AG04450 (cell line): Measurements from ENCODE around the gene ADAMTS17. TPM values are rescaled to one million over a fixed set of nuclear protein-coding genes. Genes with fewer than 3 reads are reported as not detected.

Experiments used
- CTCF ChIA-PET: fragments of 300-600, 350-600 bp; formaldehyde crosslinking; extraction: SDS; loops from one replicate; lab custom pipeline; 2022; ENCODE audit warnings: antibody characterized with exemption, inconsistent platforms; lab: Charles Lee
- POLR2A ChIA-PET: fragments of 350-600 bp; formaldehyde crosslinking; extraction: SDS; loops from one replicate; lab custom pipeline; 2021; ENCODE audit warnings: antibody characterized with exemption, inconsistent platforms; lab: Yijun Ruan, JAX
- DNase-seq: peaks from one replicate; pipeline ENCODE4 v3.0.0-alpha.2; 2011; ENCODE audit warnings: low read depth, low spot score
- H3K27ac ChIP-seq: one replicate; pipeline ENCODE4 v1.5.1; 2012; ENCODE audit warnings: low read depth, low read length, control low read depth
- H3K27me3 ChIP-seq: one replicate; pipeline ENCODE4 v1.6.0; 2012; ENCODE audit warnings: low read length; ENCODE audit not compliant: control insufficient read depth, insufficient read depth
- H3K4me3 ChIP-seq: 2 replicates; pipeline ENCODE4 v1.5.1; 2011; ENCODE audit warnings: mild to moderate bottlenecking, low read depth, low read length, control low read depth
- H3K9me3 ChIP-seq: 2 replicates; pipeline ENCODE4 v1.5.1; 2012; ENCODE audit warnings: low read length; ENCODE audit not compliant: control insufficient read depth, insufficient read depth
- polyA plus RNA-seq: library from polyadenylated mRNA; depleted of rRNA; stranded (reverse); fragments of >200 nt; gene quantifications from 2 replicates; pipeline ENCODE4 v1.2.3, GENCODE V29; 2011
- TF ChIP-seq, protein P1 (sequence below): IDR thresholded peaks from 2 replicates; pipeline ENCODE4 v1.5.1; 2011; ENCODE audit warnings: low read depth, low read length, control low read depth, inconsistent platforms

The ADAMTS17 gene
- polyA plus RNA-seq, 1 experiment, result 0.06 TPM

DNA sequence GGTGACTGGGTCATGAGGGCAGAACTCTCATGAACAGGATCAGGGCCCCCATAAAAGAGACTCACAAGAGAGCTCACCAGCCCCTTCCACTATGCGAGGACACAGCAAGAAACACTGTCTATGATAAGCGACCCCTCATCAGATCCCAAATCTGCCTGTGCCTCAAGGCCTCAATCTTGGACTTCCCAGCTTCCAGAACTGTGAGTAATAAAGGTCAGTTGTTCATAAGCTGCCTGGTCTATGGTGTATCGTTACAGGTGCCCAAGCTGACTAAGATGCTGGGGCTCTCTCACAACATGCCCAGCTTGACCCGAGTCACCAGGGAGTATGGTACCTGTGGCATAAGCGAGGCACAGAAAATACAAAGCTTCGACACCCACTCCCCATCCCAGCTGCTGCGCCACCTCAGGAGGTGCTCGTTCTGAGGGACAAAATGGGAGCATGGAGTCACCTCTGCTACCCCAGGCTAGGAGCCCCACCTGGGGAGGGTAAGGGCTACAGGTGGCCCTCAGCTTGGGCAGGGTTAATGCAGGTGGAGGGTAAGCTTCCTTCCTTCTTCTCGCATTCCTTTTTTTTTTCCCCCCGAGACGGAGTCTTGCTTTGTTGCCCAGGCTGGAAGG, 234.1 kb downstream of the ADAMTS17 start:
- POLR2A ChIA-PET, result no interaction called here
- Histone ChIP-seq H3K4me3 (no peak overlapping the region), H3K27ac (no peak overlapping the region), H3K9me3 (peaks cover 5% of the 10 kb centered on the region), H3K27me3 (no peaks in the 10 kb centered on the region)
- CTCF ChIA-PET, result no interaction called here
- DNase-seq, result no peak
- TF ChIP-seq, protein P1, sequence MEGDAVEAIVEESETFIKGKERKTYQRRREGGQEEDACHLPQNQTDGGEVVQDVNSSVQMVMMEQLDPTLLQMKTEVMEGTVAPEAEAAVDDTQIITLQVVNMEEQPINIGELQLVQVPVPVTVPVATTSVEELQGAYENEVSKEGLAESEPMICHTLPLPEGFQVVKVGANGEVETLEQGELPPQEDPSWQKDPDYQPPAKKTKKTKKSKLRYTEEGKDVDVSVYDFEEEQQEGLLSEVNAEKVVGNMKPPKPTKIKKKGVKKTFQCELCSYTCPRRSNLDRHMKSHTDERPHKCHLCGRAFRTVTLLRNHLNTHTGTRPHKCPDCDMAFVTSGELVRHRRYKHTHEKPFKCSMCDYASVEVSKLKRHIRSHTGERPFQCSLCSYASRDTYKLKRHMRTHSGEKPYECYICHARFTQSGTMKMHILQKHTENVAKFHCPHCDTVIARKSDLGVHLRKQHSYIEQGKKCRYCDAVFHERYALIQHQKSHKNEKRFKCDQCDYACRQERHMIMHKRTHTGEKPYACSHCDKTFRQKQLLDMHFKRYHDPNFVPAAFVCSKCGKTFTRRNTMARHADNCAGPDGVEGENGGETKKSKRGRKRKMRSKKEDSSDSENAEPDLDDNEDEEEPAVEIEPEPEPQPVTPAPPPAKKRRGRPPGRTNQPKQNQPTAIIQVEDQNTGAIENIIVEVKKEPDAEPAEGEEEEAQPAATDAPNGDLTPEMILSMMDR, result no peak

DNA sequence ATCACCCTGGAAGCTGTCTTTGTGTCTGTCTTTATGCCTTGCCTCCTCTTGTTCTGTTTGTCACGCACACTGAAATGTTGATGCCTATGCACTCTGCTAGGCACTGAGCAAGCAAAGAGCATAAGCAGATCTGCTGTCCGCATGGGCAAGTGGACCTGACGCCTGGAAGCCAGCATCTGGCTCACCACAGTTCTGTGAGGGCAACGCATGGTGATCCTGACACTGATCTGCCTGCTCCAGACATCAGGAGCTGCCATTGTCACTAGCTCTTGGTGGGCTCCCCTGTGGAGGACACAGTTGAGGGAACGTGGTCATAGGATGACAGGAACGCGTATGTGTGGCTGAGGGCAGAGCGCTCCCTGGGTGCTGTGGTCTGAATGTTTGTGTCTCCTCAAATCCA, 234.6 kb downstream of the ADAMTS17 start:
- Histone ChIP-seq H3K27ac (no peak overlapping the region), H3K9me3 (peaks cover 8% of the 10 kb centered on the region), H3K27me3 (no peaks in the 10 kb centered on the region), H3K4me3 (no peak overlapping the region)
- TF ChIP-seq, protein P1, result no peak
- CTCF ChIA-PET, result no interaction called here
- DNase-seq, result no peak
- POLR2A ChIA-PET, result no interaction called here

DNA sequence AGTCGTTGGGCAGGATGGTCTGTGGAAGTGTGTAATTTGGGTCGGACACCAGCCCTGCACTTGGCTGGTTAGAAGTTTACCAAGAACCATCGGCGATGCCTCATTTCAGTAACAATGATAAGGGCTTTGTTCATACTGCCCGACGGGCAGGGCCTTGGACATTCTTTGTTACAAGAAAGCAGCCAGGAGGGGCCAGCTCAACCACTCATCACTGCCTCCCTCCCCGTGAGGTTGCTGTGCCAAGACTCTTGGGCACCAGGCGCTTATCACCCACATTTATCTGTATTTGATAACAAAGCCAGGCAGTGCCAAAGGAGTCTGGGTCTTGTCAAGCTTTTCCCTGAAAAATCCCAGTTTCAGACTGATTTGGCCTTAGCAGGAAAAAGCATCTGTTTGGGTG, 235.0 kb downstream of the ADAMTS17 start:
- Histone ChIP-seq H3K9me3 (peaks cover 8% of the 10 kb centered on the region), H3K27ac (no peak overlapping the region), H3K27me3 (no peaks in the 10 kb centered on the region), H3K4me3 (no peak overlapping the region)
- TF ChIP-seq, protein P1, result no peak
- CTCF ChIA-PET, result no interaction called here
- POLR2A ChIA-PET, result no interaction called here
- no peak for DNase-seq

DNA sequence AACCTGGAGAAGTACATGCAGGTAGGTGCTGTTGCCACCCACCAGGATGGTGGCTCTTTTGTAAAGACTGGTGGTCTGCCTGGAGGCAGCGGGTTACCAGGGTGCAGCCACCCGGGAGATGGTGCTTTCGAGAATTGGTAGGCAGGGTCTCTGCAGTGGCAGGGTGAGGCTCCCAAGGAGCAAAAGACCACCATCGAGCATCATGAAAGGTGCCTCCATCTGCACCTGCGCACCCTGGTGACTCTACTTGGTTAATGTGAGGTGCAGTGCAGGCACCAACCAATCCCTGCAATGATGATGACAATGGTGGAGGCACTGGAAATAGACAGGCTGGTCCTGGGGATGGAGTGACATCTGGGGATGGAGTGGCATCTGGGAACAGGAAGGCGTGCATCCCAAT, 236.7 kb downstream of the ADAMTS17 start:
- DNase-seq, result no peak
- Histone ChIP-seq H3K4me3 (no peak overlapping the region), H3K27me3 (no peaks in the 10 kb centered on the region), H3K9me3 (peaks cover 8% of the 10 kb centered on the region), H3K27ac (no peak overlapping the region)
- TF ChIP-seq, protein P1, result no peak
- CTCF ChIA-PET, result no interaction called here
- POLR2A ChIA-PET, result no interaction called here

DNA sequence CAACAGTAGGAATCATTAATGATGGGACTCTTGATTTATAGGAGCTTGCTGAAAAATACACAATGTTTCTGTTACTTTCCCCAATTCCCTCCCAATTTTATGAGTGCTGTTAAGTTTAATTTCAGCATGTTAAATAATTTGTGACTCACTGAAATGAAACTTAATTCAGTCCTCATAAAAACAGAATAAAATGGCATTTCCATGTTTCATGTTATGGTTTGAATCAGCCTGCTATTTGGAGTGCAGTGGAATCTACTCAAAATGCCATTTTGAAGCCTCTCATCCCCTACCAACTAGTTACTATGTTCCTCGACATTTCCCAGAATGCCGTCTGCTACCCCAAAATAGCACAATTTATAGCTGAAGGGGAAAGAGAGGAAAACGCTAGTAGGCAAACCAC, 237.5 kb downstream of the ADAMTS17 start:
- ChIA-PET POLR2A (no interaction called here), CTCF (no interaction called here)
- no peak for DNase-seq
- no peak overlapping the region for H3K27ac ChIP-seq
- TF ChIP-seq, protein P1, result no peak
- H3K27me3 ChIP-seq, result no peaks in the 10 kb centered on the region
- H3K4me3 ChIP-seq, result no peak overlapping the region
- H3K9me3 ChIP-seq, result peaks cover 8% of the 10 kb centered on the region
